H9 (cell line): ENCODE results near the gene TIAM2. TPM values are rescaled to one million over a fixed set of nuclear protein-coding genes. Genes with fewer than 3 reads are reported as not detected.

ENCODE experiments used
- DNase-seq: peaks from one replicate; pipeline ENCODE4 v3.0.0-alpha.2; 2017
- H2AFZ ChIP-seq: one replicate; pipeline ENCODE4 v1.6.1; 2013; ENCODE audit warnings: mild to moderate bottlenecking, low read length, control low read depth, moderate library complexity
- H2AK5ac ChIP-seq: 2 replicates; pipeline ENCODE4 v1.6.1; 2013; ENCODE audit warnings: low read length, control low read depth, mixed read lengths; ENCODE audit not compliant: insufficient read length
- H2BK120ac ChIP-seq: one replicate; pipeline ENCODE4 v1.6.1; 2013; ENCODE audit warnings: low read depth, mild to moderate bottlenecking, low read length, control low read depth, inconsistent platforms; ENCODE audit not compliant: poor library complexity, severe bottlenecking
- H2BK12ac ChIP-seq: 2 replicates; pipeline ENCODE4 v1.6.1; 2013; ENCODE audit warnings: low read length, control low read depth, mixed read lengths, low read depth; ENCODE audit not compliant: insufficient read length
- H2BK15ac ChIP-seq: 2 replicates; pipeline ENCODE4 v1.6.1; 2013; ENCODE audit warnings: low read depth, low read length, control low read depth
- H2BK20ac ChIP-seq: one replicate; pipeline ENCODE4 v1.6.1; 2013; ENCODE audit warnings: low read depth, mild to moderate bottlenecking, low read length, control low read depth, inconsistent platforms; ENCODE audit not compliant: poor library complexity, severe bottlenecking
- H2BK5ac ChIP-seq: 2 replicates; pipeline ENCODE4 v1.6.1; 2013; ENCODE audit warnings: low read length, control low read depth, mixed read lengths; ENCODE audit not compliant: insufficient read length
- H3K14ac ChIP-seq: 2 replicates; pipeline ENCODE4 v1.6.1; 2013; ENCODE audit warnings: low read length, control low read depth; ENCODE audit not compliant: insufficient read depth
- H3K18ac ChIP-seq: 2 replicates; pipeline ENCODE4 v1.6.1; 2013; ENCODE audit warnings: low read depth, mild to moderate bottlenecking, mixed read lengths, low read length, control low read depth; ENCODE audit not compliant: insufficient read length
- H3K23ac ChIP-seq: 2 replicates; pipeline ENCODE4 v1.6.1; 2013; ENCODE audit warnings: low read length, control low read depth, mixed read lengths, low read depth; ENCODE audit not compliant: insufficient read length
- H3K23me2 ChIP-seq: 2 replicates; pipeline ENCODE4 v1.6.1; 2013; ENCODE audit warnings: low read depth, mild to moderate bottlenecking, mixed read lengths, low read length, control low read depth; ENCODE audit not compliant: insufficient read length, poor library complexity, severe bottlenecking
- H3K27ac ChIP-seq: 2 replicates; pipeline ENCODE4 v1.5.1; 2013; ENCODE audit warnings: low read length, control low read depth, mixed read lengths, low read depth; ENCODE audit not compliant: insufficient read length
- H3K27me3 ChIP-seq: 2 replicates; pipeline ENCODE4 v1.6.1; 2013; ENCODE audit warnings: low read length, control low read depth, inconsistent platforms; ENCODE audit not compliant: insufficient read depth
- H3K4ac ChIP-seq: 2 replicates; pipeline ENCODE4 v1.6.1; 2013; ENCODE audit warnings: low read depth, mild to moderate bottlenecking, control low read depth, inconsistent platforms, low read length, moderate library complexity
- H3K4me1 ChIP-seq: 2 replicates; pipeline ENCODE4 v1.6.1; 2013; ENCODE audit warnings: low read length, control low read depth, inconsistent platforms; ENCODE audit not compliant: insufficient read depth
- H3K4me2 ChIP-seq: 2 replicates; pipeline ENCODE4 v1.6.1; 2013; ENCODE audit warnings: low read length, control low read depth, mixed read lengths; ENCODE audit not compliant: insufficient read length, insufficient read depth
- H3K56ac ChIP-seq: 2 replicates; pipeline ENCODE4 v1.6.1; 2013; ENCODE audit warnings: low read depth, mild to moderate bottlenecking, mixed read lengths, low read length, control low read depth; ENCODE audit not compliant: insufficient read length
- H3K79me1 ChIP-seq: 2 replicates; pipeline ENCODE4 v1.6.1; 2013; ENCODE audit warnings: low read depth, mild to moderate bottlenecking, moderate library complexity, low read length, control low read depth, inconsistent platforms; ENCODE audit not compliant: insufficient read depth, poor library complexity, severe bottlenecking
- H3K79me2 ChIP-seq: 2 replicates; pipeline ENCODE4 v1.6.1; 2013; ENCODE audit warnings: low read length, control low read depth, inconsistent platforms; ENCODE audit not compliant: insufficient read depth
- H3K9ac ChIP-seq: 2 replicates; pipeline ENCODE4 v1.6.1; 2013; ENCODE audit warnings: low read length, control low read depth, mixed read lengths; ENCODE audit not compliant: insufficient read length; ENCODE audit errors: extremely low read depth
- H3K9me3 ChIP-seq: one replicate; pipeline ENCODE4 v1.6.1; 2013; ENCODE audit warnings: low read depth, low read length, inconsistent platforms; ENCODE audit not compliant: control insufficient read depth
- H3T11ph ChIP-seq: one replicate; pipeline ENCODE4 v1.6.1; 2013; ENCODE audit warnings: mild to moderate bottlenecking, low read length, control low read depth, inconsistent platforms
- H4K20me1 ChIP-seq: one replicate; pipeline ENCODE4 v1.6.1; 2013; ENCODE audit not compliant: control insufficient read depth, insufficient read length, insufficient read depth
- H4K5ac ChIP-seq: 2 replicates; pipeline ENCODE4 v1.6.1; 2013; ENCODE audit warnings: low read depth, mild to moderate bottlenecking, mixed read lengths, low read length, control low read depth; ENCODE audit not compliant: insufficient read length
- H4K8ac ChIP-seq: replicated peaks from 2 replicates; pipeline ENCODE4 v1.6.1; 2013; ENCODE audit warnings: low read length, control low read depth, mixed read lengths, low read depth; ENCODE audit not compliant: insufficient read length
- H4K91ac ChIP-seq: 2 replicates; pipeline ENCODE4 v1.6.1; 2013; ENCODE audit warnings: low read depth, mild to moderate bottlenecking, moderate library complexity, mixed read lengths, low read length, control low read depth; ENCODE audit not compliant: insufficient read length
- H3K27ac Mint-ChIP-seq, 3 experiments: 2 replicates in 2 of 3; 3 replicates in 1 of 3; pipeline ENCODE4 v1.8.0; 2020 to 2021; ENCODE audit warnings: mixed read lengths in 3 of 3, mild to moderate bottlenecking in 1 of 3, moderate library complexity in 1 of 3
- H3K27me3 Mint-ChIP-seq: 2 replicates; pipeline ENCODE4 v1.8.0; 2021; ENCODE audit warnings: low read depth, mild to moderate bottlenecking, moderate library complexity, mixed read lengths
- H3K36me3 Mint-ChIP-seq, 3 experiments: 2 replicates in 2 of 3; 3 replicates in 1 of 3; pipeline ENCODE4 v1.8.0; 2020 to 2021; ENCODE audit warnings: low read depth in 3 of 3, mixed read lengths in 3 of 3; ENCODE audit not compliant: insufficient read depth in 1 of 3
- H3K4me1 Mint-ChIP-seq, 2 experiments: 2 replicates each; pipeline ENCODE4 v1.8.0; 2020; ENCODE audit warnings: mixed read lengths in 2 of 2
- H3K4me3 Mint-ChIP-seq, 2 experiments: 2 replicates in 1 of 2; 3 replicates in 1 of 2; pipeline ENCODE4 v1.8.0; 2020 to 2021; ENCODE audit warnings: mild to moderate bottlenecking in 2 of 2, mixed read lengths in 2 of 2, moderate library complexity in 1 of 2
- H3K9me3 Mint-ChIP-seq, 2 experiments: 2 replicates in 1 of 2; 3 replicates in 1 of 2; pipeline ENCODE4 v1.8.0; 2020; ENCODE audit warnings: mild to moderate bottlenecking in 2 of 2, mixed read lengths in 2 of 2, moderate library complexity in 1 of 2
- WGBS: extraction: QIAGEN DNeasy Blood & Tissue Kit; methylation state at CpG from one replicate; pipeline ENCODE4 v1.1.7; 2013; ENCODE audit warnings: missing lambda C conversion rate, low lambda C conversion rate, mixed read lengths; ENCODE audit not compliant: insufficient read length; ENCODE audit errors: extremely low coverage; 5-methylcytosine and 5-hydroxymethylcytosine counted together
- total RNA-seq: library from RNA; stranded (reverse); gene quantifications from 2 replicates; pipeline ENCODE4 v1.2.1, GENCODE V29; 2021
- TF ChIP-seq, protein P1 (sequence below): fragments of 200-600 bp; sonication (generic); conservative IDR thresholded peaks from 3 replicates; pipeline ENCODE4 v1.8.0; 2021; ENCODE audit warnings: antibody characterized with exemption, mild to moderate bottlenecking

The TIAM2 gene
- total RNA-seq, 1 experiment from 2014 or later = 6.3 TPM

DNA sequence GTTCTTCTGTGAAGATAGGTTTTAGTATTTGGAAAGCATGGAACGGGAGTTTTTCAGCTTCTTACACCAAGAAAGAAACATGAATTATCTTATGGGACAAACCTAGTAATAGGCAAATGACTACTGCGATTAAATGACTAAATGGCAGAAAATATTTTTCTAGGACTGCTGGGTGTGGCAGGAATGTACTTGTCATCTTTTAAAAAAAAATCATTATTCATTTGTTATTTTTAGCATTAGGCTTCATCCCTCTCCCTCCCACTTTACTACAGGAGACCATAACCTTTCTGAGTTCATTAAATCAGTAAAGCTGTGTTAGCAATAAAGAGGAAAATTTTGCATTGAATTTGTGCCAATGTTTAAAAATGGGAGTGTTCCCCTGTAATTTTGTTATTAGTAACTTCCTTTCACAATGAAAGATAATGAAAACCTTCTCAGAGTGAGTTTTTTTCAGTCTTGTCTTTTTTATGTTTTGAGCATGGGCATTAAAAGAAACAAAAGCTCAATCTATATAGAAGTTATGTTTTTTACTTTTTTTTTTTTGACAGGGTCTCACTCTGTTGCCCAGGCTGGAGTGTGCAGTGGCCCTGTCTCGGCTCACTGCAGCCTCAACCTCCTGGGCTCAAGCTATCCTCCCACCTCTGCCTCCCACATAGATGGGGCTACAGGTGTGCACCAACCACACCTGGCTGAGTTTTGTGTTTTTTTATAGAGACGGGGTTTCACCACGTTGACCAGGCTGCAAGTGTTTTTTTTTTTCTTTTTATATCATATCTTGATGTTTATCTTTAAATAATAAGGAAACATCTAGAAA lies 163.1 kb downstream of the TIAM2 start:
- Histone ChIP-seq H2BK15ac (no peak overlapping the region), H3K79me2 (no peaks in the 10 kb centered on the region), H3T11ph (no peak overlapping the region), H3K27me3 (no peaks in the 10 kb centered on the region), H3K23ac (no peak overlapping the region), H2BK12ac (no peak overlapping the region), H3K23me2 (no peaks in the 10 kb centered on the region), H4K8ac (no peak overlapping the region), H3K4me1 (peaks cover 6% of the 10 kb centered on the region; the same call in 1 of the 2 replicates), H4K91ac (no peak overlapping the region), H3K9me3 (no peaks in the 10 kb centered on the region), H4K5ac (no peak overlapping the region), H4K20me1 (no peaks in the 10 kb centered on the region), H3K14ac (no peak overlapping the region), H2AFZ (no peak overlapping the region), H3K56ac (no peak overlapping the region), H2BK20ac (no peak overlapping the region), H3K4ac (no peak overlapping the region), H3K18ac (no peak overlapping the region), H3K9ac (no peak overlapping the region), H2BK5ac (no peak overlapping the region), H3K4me2 (no peak overlapping the region), H3K27ac (no peak overlapping the region), H2AK5ac (no peak overlapping the region), H3K79me1 (no peaks in the 10 kb centered on the region), H2BK120ac (no peak overlapping the region)
- Mint-ChIP-seq H3K27ac (peak overlapping the region in 1 of 3 experiments; percentile 46; a peak in 1 of 7 replicates), H3K4me3 (no peak overlapping the region), H3K36me3 (peaks cover 0 to 5% (median 5%) of the 10 kb centered on the region in 3 experiments; a peak in 4 of 7 replicates), H3K4me1 (peaks cover 19 to 20% of the 10 kb centered on the region in 2 experiments), H3K9me3 (no peaks in the 10 kb centered on the region), H3K27me3 (no peaks in the 10 kb centered on the region)
- TF ChIP-seq, protein P1, sequence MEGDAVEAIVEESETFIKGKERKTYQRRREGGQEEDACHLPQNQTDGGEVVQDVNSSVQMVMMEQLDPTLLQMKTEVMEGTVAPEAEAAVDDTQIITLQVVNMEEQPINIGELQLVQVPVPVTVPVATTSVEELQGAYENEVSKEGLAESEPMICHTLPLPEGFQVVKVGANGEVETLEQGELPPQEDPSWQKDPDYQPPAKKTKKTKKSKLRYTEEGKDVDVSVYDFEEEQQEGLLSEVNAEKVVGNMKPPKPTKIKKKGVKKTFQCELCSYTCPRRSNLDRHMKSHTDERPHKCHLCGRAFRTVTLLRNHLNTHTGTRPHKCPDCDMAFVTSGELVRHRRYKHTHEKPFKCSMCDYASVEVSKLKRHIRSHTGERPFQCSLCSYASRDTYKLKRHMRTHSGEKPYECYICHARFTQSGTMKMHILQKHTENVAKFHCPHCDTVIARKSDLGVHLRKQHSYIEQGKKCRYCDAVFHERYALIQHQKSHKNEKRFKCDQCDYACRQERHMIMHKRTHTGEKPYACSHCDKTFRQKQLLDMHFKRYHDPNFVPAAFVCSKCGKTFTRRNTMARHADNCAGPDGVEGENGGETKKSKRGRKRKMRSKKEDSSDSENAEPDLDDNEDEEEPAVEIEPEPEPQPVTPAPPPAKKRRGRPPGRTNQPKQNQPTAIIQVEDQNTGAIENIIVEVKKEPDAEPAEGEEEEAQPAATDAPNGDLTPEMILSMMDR = no peak
- no CpG with 5 or more reads among the region's 5 CpGs for WGBS
- no peak for DNase-seq
